GM19463 (cell line): Measurements from ENCODE around the gene ESRRG.
A peak's percentile ranks its signal among the peaks of the same experiment; 100 is the strongest.
"Not testable (repeated sequence)": the region's sequence is repeated elsewhere in the genome, so short reads cannot be mapped to it uniquely, and the experiment has no call there.

Experiments used
- ATAC-seq: cut with Tn5 transposase; IDR thresholded peaks from one replicate; pipeline ENCODE4 v1.9.1; 2021; ENCODE audit warnings: mild to moderate bottlenecking, moderate library complexity; ENCODE audit not compliant: unreplicated experiment

The ESRRG gene

GRCh38 chr1:216576234-216576937 lies 146.8 kb downstream of the ESRRG start:
- no peak for ATAC-seq

GRCh38 chr1:216566641-216567205 lies 156.5 kb downstream of the ESRRG start:
- no peak for ATAC-seq

- ATAC-seq: no peak
Measured at GRCh38 chr1:216563087-216563486, 160.1 kb downstream of the ESRRG start.

GRCh38 chr1:216562383-216562782 lies 160.8 kb downstream of the ESRRG start:
- ATAC-seq: no peak

GRCh38 chr1:216560527-216560926 lies 162.7 kb downstream of the ESRRG start:
- no peak for ATAC-seq

GRCh38 chr1:216559359-216559758 lies 163.9 kb downstream of the ESRRG start:
- no peak for ATAC-seq

GRCh38 chr1:216555653-216556052 lies 167.6 kb downstream of the ESRRG start:
- no peak for ATAC-seq

GRCh38 chr1:216554934-216555333 lies 168.3 kb downstream of the ESRRG start:
- ATAC-seq: no peak

- ATAC-seq: no peak
Measured at GRCh38 chr1:216553766-216554165, 169.5 kb downstream of the ESRRG start.

GRCh38 chr1:216553040-216553439 lies 170.2 kb downstream of the ESRRG start:
- ATAC-seq: no peak

GRCh38 chr1:216549796-216550195 lies 173.4 kb downstream of the ESRRG start:
- no peak for ATAC-seq

- ATAC-seq: no peak
Measured at GRCh38 chr1:216542741-216543140, 180.5 kb downstream of the ESRRG start.

GRCh38 chr1:216542263-216542662 lies 181.0 kb downstream of the ESRRG start:
- no peak for ATAC-seq

- ATAC-seq: no peak
Measured at GRCh38 chr1:216535751-216536150, 187.5 kb downstream of the ESRRG start.

GRCh38 chr1:216535059-216535458 lies 188.2 kb downstream of the ESRRG start:
- no peak for ATAC-seq

- no peak for ATAC-seq
Measured at GRCh38 chr1:216533776-216534175, 189.5 kb downstream of the ESRRG start.

GRCh38 chr1:216532251-216532798 lies 190.9 kb downstream of the ESRRG start:
- ATAC-seq: no peak

GRCh38 chr1:216531263-216532239 lies 191.7 kb downstream of the ESRRG start:
- ATAC-seq: peak; percentile 75

- ATAC-seq: not testable (repeated sequence)
Measured at GRCh38 chr1:216529851-216530250, 193.4 kb downstream of the ESRRG start.

GRCh38 chr1:216528816-216529215 lies 194.4 kb downstream of the ESRRG start:
- peak; percentile 66 for ATAC-seq

- ATAC-seq: no peak
Measured at GRCh38 chr1:216523449-216524190, 199.6 kb downstream of the ESRRG start.
